SH-SY5Y (cell line): ENCODE results near the gene HIVEP1.

Source experiments
- GATA2 ChIP-seq: IDR thresholded peaks from 2 replicates; pipeline ENCODE4 v1.6.1; 2011; ENCODE audit warnings: mild to moderate bottlenecking, low read depth, low read length
- GATA3 ChIP-seq: IDR thresholded peaks from 2 replicates; pipeline ENCODE4 v1.6.1; 2011; ENCODE audit warnings: low read depth, mild to moderate bottlenecking, low read length, moderate library complexity

DNA sequence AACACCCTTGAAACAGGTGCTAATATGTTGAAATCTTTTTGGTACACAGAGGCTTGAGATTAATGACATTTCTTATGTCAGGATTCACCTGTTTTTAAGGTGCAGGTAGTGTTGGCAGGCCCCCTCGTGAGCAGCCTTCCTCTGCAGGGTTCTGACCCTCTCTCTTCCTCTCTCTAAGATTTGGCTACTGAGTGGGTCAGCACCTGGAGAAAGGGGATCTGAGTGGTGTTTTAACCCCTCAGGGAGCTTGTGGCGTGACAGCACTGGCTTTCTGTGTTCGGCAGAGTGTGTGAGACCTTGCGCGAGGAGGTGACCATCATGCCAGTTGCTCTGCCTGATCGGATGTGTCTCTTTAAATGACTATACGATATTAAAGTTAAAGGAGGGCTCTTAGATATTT, 37.1 kb downstream of the HIVEP1 start:
- TF ChIP-seq GATA3: no peak
- no peak for TF ChIP-seq GATA2
